ENCODE data around the gene CPVL. TPM values are rescaled to one million over a fixed set of nuclear protein-coding genes. Genes with fewer than 3 reads are reported as not detected.

Gene CPVL
- total and polyA plus RNA-seq, 4 donors: 6.0 to 39.0 (median 12.9) TPM

DNA sequence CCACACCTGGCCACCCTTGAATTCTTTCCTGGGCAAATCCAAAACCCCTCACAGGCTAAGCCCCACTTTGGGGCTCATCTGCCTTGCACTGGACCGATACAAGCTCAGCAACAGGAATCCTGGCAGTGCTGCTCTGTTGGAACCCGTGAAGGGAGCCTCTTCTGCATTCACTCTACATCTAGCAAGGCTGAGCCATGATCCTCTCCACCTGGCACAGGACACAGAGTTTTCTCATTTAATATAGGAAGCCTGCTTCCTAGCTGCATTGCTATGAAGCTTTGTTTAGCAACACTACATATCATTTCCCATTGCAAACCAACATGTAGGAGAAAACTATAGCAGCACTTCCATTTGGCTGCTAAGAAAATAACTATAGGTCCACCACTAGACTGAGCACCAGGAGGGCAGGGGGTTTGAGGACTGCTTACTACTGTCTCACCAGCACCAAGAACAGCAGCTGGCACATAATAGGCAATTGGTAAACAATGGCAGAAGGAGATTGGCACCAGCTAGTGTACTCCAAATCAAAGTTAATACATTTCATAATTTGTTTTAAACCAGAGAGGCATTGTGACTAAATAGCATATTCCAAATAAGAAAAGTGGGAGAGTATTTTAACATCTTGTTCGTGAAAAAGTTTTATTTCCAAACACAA is 56.1 kb downstream of the CPVL start:
- no peak for TF ChIP-seq HNF4G (IDR thresholded peaks at IDR 0.05)
- H3K9ac ChIP-seq (ENCODE audit: low read depth in 1 of 2, low read length in 2 of 2): no peak overlapping the region
- WGBS: 92% methylated on average over 3 of the region's 3 CpGs
- no peak for DNase-seq (ENCODE audit: low spot score)
- H3K4me1 ChIP-seq (ENCODE audit: control insufficient read depth in 4 of 4, insufficient read depth in 4 of 4, low read length in 3 of 4): peaks cover 0 to 4% (median 0%) of the 10 kb centered on the region in 4 donors
- H3K4me3 ChIP-seq (ENCODE audit: low read depth in 1 of 3, low read length in 3 of 3): no peak overlapping the region
- H3K9me3 ChIP-seq (ENCODE audit: control insufficient read depth in 4 of 4, low read length in 3 of 4): no peaks in the 10 kb centered on the region
- no peaks in the 10 kb centered on the region for H3K36me3 ChIP-seq (ENCODE audit: control insufficient read depth in 4 of 4, insufficient read depth in 3 of 4, low read depth in 1 of 4, low read length in 3 of 4)
- H3K27ac ChIP-seq (ENCODE audit: low read depth in 1 of 2, low read length in 2 of 2): no peak overlapping the region
- H3K27me3 ChIP-seq (ENCODE audit: control insufficient read depth in 4 of 4, insufficient read depth in 4 of 4, low read length in 3 of 4): no peaks in the 10 kb centered on the region

DNA sequence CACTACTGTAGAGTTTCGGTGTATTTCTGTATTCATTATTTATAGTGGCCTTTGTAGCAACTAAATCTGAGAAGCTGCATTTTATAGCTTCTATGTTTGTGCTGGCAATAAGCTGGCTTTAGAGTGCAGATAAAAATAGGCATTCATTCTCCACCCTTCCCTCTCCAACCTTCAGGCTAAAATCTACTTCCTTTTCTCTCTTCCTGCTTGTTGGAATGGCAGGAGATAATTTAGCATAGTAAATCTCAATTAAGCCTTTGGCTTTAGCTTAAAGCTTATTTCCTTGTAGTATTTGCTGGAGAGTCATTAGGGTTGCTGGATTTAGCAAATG is 58.5 kb downstream of the CPVL start:
- Histone ChIP-seq H3K27ac (ENCODE audit: low read depth in 1 of 2, low read length in 2 of 2) (no peak overlapping the region), H3K4me1 (ENCODE audit: control insufficient read depth in 4 of 4, insufficient read depth in 4 of 4, low read length in 3 of 4) (peaks cover 0 to 4% (median 0%) of the 10 kb centered on the region in 4 donors), H3K9ac (ENCODE audit: low read depth in 1 of 2, low read length in 2 of 2) (no peak overlapping the region), H3K36me3 (ENCODE audit: control insufficient read depth in 4 of 4, insufficient read depth in 3 of 4, low read depth in 1 of 4, low read length in 3 of 4) (no peaks in the 10 kb centered on the region), H3K27me3 (ENCODE audit: control insufficient read depth in 4 of 4, insufficient read depth in 4 of 4, low read length in 3 of 4) (no peaks in the 10 kb centered on the region), H3K4me3 (ENCODE audit: low read depth in 1 of 3, low read length in 3 of 3) (no peak overlapping the region), H3K9me3 (ENCODE audit: control insufficient read depth in 4 of 4, low read length in 3 of 4) (no peaks in the 10 kb centered on the region)
- WGBS: 66% methylated on average over 1 of the region's 1 CpG
- DNase-seq (ENCODE audit: low spot score): no peak
- TF ChIP-seq HNF4A (conservative IDR thresholded peaks at IDR 0.05) (no peak), NR2F2 (IDR thresholded peaks at IDR 0.05) (peak; percentile 11), FOXA2 (IDR thresholded peaks at IDR 0.05) (no peak), SP1 (IDR thresholded peaks at IDR 0.05) (no peak), HNF4G (IDR thresholded peaks at IDR 0.05) (no peak)
- TF ChIP-seq, protein P1, sequence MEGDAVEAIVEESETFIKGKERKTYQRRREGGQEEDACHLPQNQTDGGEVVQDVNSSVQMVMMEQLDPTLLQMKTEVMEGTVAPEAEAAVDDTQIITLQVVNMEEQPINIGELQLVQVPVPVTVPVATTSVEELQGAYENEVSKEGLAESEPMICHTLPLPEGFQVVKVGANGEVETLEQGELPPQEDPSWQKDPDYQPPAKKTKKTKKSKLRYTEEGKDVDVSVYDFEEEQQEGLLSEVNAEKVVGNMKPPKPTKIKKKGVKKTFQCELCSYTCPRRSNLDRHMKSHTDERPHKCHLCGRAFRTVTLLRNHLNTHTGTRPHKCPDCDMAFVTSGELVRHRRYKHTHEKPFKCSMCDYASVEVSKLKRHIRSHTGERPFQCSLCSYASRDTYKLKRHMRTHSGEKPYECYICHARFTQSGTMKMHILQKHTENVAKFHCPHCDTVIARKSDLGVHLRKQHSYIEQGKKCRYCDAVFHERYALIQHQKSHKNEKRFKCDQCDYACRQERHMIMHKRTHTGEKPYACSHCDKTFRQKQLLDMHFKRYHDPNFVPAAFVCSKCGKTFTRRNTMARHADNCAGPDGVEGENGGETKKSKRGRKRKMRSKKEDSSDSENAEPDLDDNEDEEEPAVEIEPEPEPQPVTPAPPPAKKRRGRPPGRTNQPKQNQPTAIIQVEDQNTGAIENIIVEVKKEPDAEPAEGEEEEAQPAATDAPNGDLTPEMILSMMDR (IDR thresholded peaks at IDR 0.05; ENCODE audit: low read depth, low read length, missing input control): no peak

GRCh38 chr7:29086545-29086944 is 59.8 kb downstream of the CPVL start:
- Histone ChIP-seq H3K9ac (ENCODE audit: low read depth in 1 of 2, low read length in 2 of 2) (no peak overlapping the region), H3K27me3 (ENCODE audit: control insufficient read depth in 4 of 4, insufficient read depth in 4 of 4, low read length in 3 of 4) (no peaks in the 10 kb centered on the region), H3K36me3 (ENCODE audit: control insufficient read depth in 4 of 4, insufficient read depth in 3 of 4, low read depth in 1 of 4, low read length in 3 of 4) (no peaks in the 10 kb centered on the region), H3K4me3 (ENCODE audit: low read depth in 1 of 3, low read length in 3 of 3) (no peak overlapping the region), H3K27ac (ENCODE audit: low read depth in 1 of 2, low read length in 2 of 2) (no peak overlapping the region), H3K4me1 (ENCODE audit: control insufficient read depth in 4 of 4, insufficient read depth in 4 of 4, low read length in 3 of 4) (peaks cover 0 to 4% (median 0%) of the 10 kb centered on the region in 4 donors), H3K9me3 (ENCODE audit: control insufficient read depth in 4 of 4, low read length in 3 of 4) (no peaks in the 10 kb centered on the region)
- DNase-seq (ENCODE audit: low spot score): no peak
- TF ChIP-seq FOXA1 (IDR thresholded peaks at IDR 0.05) (no peak), GABPA (IDR thresholded peaks at IDR 0.05 in 1 of 2, conservative IDR thresholded peaks at IDR 0.05 in 1 of 2) (no peak), RAD21 (IDR thresholded peaks at IDR 0.05) (no peak), TAF1 (conservative IDR thresholded peaks at IDR 0.05) (no peak), SP1 (IDR thresholded peaks at IDR 0.05) (no peak), HNF4G (IDR thresholded peaks at IDR 0.05) (no peak), NR2F2 (IDR thresholded peaks at IDR 0.05) (no peak), JUND (IDR thresholded peaks at IDR 0.05) (no peak), FOXA2 (IDR thresholded peaks at IDR 0.05) (no peak), ATF3 (IDR thresholded peaks at IDR 0.05) (no peak), YY1 (IDR thresholded peaks at IDR 0.05) (no peak), EGR1 (IDR thresholded peaks at IDR 0.05; ENCODE audit: low read depth in 2 of 2) (no peak)
- TF ChIP-seq, protein P2, sequence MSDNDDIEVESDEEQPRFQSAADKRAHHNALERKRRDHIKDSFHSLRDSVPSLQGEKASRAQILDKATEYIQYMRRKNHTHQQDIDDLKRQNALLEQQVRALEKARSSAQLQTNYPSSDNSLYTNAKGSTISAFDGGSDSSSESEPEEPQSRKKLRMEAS (IDR thresholded peaks at IDR 0.05): no peak
- TF ChIP-seq, protein P3, sequence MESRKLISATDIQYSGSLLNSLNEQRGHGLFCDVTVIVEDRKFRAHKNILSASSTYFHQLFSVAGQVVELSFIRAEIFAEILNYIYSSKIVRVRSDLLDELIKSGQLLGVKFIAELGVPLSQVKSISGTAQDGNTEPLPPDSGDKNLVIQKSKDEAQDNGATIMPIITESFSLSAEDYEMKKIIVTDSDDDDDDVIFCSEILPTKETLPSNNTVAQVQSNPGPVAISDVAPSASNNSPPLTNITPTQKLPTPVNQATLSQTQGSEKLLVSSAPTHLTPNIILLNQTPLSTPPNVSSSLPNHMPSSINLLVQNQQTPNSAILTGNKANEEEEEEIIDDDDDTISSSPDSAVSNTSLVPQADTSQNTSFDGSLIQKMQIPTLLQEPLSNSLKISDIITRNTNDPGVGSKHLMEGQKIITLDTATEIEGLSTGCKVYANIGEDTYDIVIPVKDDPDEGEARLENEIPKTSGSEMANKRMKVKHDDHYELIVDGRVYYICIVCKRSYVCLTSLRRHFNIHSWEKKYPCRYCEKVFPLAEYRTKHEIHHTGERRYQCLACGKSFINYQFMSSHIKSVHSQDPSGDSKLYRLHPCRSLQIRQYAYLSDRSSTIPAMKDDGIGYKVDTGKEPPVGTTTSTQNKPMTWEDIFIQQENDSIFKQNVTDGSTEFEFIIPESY (IDR thresholded peaks at IDR 0.05): no peak
- TF ChIP-seq, protein P1 (IDR thresholded peaks at IDR 0.05; ENCODE audit: low read depth, low read length, missing input control): no peak
- TF ChIP-seq, protein P4, sequence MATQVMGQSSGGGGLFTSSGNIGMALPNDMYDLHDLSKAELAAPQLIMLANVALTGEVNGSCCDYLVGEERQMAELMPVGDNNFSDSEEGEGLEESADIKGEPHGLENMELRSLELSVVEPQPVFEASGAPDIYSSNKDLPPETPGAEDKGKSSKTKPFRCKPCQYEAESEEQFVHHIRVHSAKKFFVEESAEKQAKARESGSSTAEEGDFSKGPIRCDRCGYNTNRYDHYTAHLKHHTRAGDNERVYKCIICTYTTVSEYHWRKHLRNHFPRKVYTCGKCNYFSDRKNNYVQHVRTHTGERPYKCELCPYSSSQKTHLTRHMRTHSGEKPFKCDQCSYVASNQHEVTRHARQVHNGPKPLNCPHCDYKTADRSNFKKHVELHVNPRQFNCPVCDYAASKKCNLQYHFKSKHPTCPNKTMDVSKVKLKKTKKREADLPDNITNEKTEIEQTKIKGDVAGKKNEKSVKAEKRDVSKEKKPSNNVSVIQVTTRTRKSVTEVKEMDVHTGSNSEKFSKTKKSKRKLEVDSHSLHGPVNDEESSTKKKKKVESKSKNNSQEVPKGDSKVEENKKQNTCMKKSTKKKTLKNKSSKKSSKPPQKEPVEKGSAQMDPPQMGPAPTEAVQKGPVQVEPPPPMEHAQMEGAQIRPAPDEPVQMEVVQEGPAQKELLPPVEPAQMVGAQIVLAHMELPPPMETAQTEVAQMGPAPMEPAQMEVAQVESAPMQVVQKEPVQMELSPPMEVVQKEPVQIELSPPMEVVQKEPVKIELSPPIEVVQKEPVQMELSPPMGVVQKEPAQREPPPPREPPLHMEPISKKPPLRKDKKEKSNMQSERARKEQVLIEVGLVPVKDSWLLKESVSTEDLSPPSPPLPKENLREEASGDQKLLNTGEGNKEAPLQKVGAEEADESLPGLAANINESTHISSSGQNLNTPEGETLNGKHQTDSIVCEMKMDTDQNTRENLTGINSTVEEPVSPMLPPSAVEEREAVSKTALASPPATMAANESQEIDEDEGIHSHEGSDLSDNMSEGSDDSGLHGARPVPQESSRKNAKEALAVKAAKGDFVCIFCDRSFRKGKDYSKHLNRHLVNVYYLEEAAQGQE (IDR thresholded peaks at IDR 0.05): no peak
- WGBS: 16% methylated on average over 2 of the region's 2 CpGs
